NCI-H146 treated with DMSO at 0.1 percent for 48 hours (cell line): ENCODE measurements around the gene P2RY11.

ENCODE experiments used
- DNase-seq: peaks from one replicate; lab custom pipeline; 2025; ENCODE audit not compliant: unreplicated experiment; lab: John Stamatoyannopoulos, UW

The P2RY11 gene

GRCh38 chr19:10111405-10111811 lies at the start of gene P2RY11:
Gene P2RY11, plus strand, starts transcription at chr19:10111693. Its CDS starts 29 bp downstream, at chr19:10111722.
- DNase-seq, result no peak

- DNase-seq, result no peak
These were observed 49.7 kb upstream of the P2RY11 start for GRCh38 chr19:10061717-10062310.

GRCh38 chr19:10068205-10068604 lies 43.3 kb upstream of the P2RY11 start:
- DNase-seq, result no peak

GRCh38 chr19:10069046-10069445 lies 42.4 kb upstream of the P2RY11 start:
- no peak for DNase-seq

- no peak for DNase-seq
These were observed 40.6 kb upstream of the P2RY11 start for GRCh38 chr19:10070730-10071446.

- no peak for DNase-seq
These were observed 37.3 kb upstream of the P2RY11 start for GRCh38 chr19:10074153-10074552.

GRCh38 chr19:10076535-10076934 lies 35.0 kb upstream of the P2RY11 start:
- DNase-seq, result no peak

GRCh38 chr19:10078329-10078728 lies 33.2 kb upstream of the P2RY11 start:
- no peak for DNase-seq

GRCh38 chr19:10079031-10079453 lies 32.5 kb upstream of the P2RY11 start:
- no peak for DNase-seq

GRCh38 chr19:10083911-10084310 lies 27.6 kb upstream of the P2RY11 start:
- DNase-seq, result no peak

GRCh38 chr19:10084803-10085202 lies 26.7 kb upstream of the P2RY11 start:
- no peak for DNase-seq

GRCh38 chr19:10085641-10086590 lies 25.6 kb upstream of the P2RY11 start, which contains the start of gene SHFL:
Gene SHFL, plus strand, starts transcription at chr19:10086317. Its CDS starts 111 bp downstream, at chr19:10086428.
- no peak for DNase-seq

- no peak for DNase-seq
These were observed 24.8 kb upstream of the P2RY11 start for GRCh38 chr19:10086591-10087192.

- DNase-seq, result no peak
These were observed 24.0 kb upstream of the P2RY11 start for GRCh38 chr19:10087296-10088061.

- DNase-seq, result no peak
These were observed 22.4 kb upstream of the P2RY11 start for GRCh38 chr19:10088949-10089554.

GRCh38 chr19:10089801-10090375 lies 21.6 kb upstream of the P2RY11 start:
- DNase-seq, result no peak

- no peak for DNase-seq
These were observed 20.2 kb upstream of the P2RY11 start for GRCh38 chr19:10091370-10091687.

- no peak for DNase-seq
These were observed 19.4 kb upstream of the P2RY11 start for GRCh38 chr19:10091895-10092641.
